ENCODE data around the gene CCNT2.
"Not testable (repeated sequence)": the region's sequence is repeated elsewhere in the genome, so short reads cannot be mapped to it uniquely, and the experiment has no call there.

CCNT2 gene

DNA sequence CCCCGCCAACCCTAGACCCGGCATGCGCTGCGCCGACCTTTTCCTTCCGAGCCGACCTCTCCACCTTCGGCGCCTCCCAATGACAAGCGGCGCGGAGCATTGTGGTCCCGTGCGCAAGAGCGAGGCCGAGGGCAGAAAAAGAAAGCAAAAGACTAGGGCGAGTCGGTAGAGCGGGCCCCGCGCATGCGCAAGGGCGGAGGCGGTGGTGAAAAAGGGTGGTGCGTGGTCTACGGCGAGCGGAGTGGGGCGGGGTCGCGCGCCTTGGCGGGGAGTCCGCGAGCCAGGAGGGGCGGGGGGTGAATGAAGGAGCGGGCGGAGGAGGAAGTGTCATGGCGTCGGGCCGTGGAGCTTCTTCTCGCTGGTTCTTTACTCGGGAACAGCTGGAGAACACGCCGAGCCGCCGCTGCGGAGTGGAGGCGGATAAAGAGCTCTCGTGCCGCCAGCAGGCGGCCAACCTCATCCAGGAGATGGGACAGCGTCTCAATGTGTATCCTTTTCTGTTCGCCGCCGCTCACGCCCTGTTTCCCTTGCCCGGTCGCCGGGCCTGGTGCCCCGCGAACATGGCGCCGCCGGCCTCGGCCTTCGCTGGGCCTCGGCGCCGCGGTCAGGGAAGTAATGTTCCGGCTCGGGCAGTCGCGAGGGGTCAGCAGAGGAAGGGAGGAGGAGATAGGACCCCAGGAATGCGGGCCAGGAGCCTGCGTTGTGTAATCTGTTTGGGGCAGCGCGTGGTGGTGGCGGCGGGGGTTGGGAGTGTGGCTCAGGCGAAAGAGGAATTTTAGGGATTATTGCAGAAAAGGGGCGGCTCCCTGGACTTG, at the start of gene CCNT2:
TSS of gene CCNT2 (plus strand) at position 297 of the 815 bp plus-strand sequence. CDS start at position 330, 33 bp downstream.
- DNase-seq (ENCODE audit: low read depth), result peak; percentile 99

DNA sequence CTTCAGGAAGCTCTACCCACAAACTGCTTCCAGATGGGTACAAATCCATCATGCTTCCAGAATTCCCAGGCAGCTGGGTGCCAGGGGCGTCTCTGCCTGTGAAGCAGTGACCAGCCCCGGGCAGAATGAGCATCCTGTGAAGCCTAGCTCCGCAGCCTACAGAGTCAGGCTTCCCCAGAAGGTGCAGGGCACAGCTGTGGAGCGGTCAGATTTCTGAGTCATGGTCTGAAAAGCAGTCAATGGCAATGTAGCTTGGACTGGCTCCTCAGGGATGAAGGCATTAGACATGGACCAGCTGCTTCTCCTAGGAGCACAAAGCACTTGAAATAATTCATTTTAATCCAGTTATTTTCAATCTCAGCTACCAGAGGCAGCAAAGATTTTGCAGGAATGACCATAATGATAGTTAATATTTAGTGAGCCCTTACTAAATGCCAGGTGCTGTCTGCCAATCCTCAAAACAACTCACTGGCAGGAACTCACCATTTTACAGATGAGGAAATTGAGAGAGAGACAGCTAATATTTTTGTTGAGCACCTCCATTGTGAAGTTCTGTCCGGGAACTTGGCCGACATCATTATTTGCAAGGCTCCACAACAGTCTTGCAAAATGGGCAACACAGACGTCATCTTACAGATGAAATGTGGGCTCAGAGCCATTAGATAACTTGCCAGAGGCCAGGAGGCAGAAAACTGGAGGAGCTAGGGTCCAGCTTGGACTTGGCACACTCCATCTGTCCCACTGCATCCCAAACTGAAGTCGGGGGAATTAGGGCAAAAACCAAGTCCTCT, 48.5 kb upstream of the CCNT2 start:
- DNase-seq (ENCODE audit: low read depth), result no peak

GRCh38 chr2:134873152-134873551, 45.5 kb upstream of the CCNT2 start:
- DNase-seq (ENCODE audit: low read depth), result no peak

DNA sequence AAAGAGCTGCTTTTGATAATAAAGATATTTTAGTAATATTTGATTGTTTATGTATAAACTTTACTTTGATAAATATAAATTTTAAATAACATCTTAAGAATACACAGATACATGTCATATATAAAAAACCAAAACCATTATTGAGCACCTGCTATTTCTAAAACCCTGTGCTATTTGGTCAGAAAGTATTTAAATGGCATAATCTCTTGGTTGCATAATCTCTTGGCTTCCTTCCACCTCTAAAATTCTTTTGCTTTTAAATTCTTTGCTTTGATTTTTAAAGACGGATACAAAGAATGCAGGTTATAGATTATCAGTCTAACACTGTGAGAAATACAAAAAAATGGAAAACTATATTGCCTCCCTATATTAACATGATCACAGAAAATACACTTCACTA, 43.3 kb upstream of the CCNT2 start:
- no peak for DNase-seq (ENCODE audit: low read depth)

DNA sequence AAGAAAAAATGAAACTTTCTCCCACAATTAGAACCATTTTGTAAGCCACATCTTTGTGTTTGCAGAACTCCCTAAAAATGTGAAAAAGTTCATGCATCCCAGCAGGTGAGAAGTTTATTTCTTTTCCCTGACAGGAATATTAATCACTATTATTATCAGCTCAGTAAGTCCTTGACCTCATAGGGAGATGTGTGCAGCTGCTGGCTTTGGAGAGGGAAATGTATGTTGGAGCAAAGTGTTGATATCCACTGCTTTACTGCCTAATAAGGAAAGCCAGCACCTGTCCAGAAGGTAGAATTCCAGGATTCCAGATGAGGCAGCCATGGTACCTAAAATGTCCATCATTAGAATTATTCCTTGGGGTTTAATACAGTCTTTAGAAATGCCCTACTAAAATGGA, 35.8 kb upstream of the CCNT2 start:
- DNase-seq (ENCODE audit: low read depth), result no peak

- DNase-seq (ENCODE audit: low read depth), result no peak
Measured at GRCh38 chr2:134883552-134884293, 34.9 kb upstream of the CCNT2 start.

GRCh38 chr2:134884435-134884834, 34.2 kb upstream of the CCNT2 start:
- DNase-seq (ENCODE audit: low read depth), result no peak

DNA sequence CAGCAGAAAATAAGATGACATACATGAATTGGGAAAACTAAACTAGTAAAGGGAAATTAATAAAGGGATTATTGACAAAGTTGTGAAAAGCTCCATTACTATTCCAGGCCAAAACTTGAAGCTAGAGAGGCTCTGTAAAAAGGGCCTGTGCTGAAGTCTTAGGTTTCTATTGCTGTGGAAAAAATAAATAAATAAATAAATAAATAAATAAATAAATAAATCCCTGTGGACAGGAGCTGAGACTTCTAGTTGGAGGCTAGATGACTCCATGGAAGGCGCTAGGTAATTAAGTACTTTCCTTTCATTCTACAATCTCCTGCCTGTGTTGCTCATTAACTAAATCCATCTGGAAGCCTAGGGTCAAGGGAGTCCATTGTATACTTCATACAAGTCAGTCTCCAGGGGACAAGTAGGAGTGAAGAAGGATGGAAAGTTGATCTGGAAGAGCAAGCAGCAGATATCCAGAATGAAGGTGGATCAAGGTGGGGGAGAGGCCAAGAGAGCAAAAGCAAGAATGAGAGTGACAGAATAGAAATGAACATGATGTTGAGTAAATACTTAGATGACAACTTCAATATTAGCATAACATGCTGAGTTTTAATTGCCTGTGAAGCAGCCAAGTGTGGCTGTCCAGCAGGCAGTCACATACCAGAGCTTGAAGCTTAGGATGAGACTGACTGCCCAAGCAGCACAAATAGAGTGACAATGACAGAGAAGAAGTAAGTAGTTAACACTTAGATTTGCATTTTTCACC, 26.2 kb upstream of the CCNT2 start:
- no peak for DNase-seq (ENCODE audit: low read depth)

DNA sequence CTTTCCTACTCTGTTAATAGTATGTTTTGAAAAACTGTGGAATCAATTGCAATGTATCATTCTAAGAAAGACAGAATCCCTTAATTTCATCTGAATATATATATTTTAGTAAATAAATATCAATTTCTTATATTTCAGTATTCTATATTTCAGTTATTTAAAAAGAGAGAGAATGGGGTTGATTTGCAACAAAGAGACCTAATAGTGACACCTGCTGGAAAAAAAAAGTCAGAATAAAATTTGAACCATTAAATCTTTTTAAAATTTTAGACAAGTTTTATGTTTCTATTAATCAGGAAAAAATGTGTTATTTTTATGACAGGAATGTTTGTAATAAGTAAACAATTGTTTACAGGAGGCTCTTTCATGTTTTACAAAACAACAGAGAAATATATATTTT, 20.7 kb upstream of the CCNT2 start:
- DNase-seq (ENCODE audit: low read depth), result no peak

- DNase-seq (ENCODE audit: low read depth), result no peak
Measured at GRCh38 chr2:134899204-134899603, 19.4 kb upstream of the CCNT2 start.

DNA sequence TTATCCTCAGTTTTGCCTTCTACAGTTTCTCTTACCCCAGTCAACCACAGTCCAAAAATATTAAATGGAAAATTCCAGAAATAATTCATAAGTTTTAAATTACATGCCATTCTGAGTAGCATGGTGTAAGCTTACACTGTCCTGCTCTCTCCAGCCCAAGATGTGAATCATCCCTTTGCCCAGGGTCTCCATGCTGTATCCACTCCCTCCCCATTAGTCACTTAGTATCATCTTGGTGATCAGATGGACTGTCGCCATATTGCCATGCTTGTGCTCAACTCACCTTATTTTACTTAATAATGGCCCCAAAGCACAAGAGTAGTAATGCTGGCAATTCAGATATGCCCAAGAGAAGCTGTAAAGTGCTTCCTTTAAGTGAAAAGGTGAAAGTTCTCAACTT, 18.5 kb upstream of the CCNT2 start:
- no peak for DNase-seq (ENCODE audit: low read depth)

- DNase-seq (ENCODE audit: low read depth), result not testable (repeated sequence)
Measured at GRCh38 chr2:134903701-134904100, 14.9 kb upstream of the CCNT2 start.

DNA sequence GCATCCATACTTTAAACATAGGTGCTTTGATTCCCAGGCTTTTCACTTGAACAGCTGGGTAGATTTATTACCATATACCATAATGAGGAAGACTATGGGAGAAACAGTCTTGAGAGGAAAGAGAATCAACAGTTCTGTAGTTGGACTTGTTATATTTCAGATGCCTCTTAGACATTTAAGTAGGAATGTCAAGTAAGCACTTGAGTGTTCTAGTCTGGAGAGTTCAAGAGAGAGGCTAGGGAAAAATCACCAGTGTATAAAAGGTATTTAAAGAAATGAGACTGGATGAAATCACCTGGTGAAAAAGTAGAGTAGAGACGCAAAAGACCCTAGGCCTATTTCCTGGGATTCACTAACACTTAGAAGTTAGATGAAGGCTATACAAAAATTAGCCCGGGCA, 13.5 kb upstream of the CCNT2 start:
- no peak for DNase-seq (ENCODE audit: low read depth)

- no peak for DNase-seq (ENCODE audit: low read depth)
Measured at GRCh38 chr2:134906726-134907125, 11.9 kb upstream of the CCNT2 start.

DNA sequence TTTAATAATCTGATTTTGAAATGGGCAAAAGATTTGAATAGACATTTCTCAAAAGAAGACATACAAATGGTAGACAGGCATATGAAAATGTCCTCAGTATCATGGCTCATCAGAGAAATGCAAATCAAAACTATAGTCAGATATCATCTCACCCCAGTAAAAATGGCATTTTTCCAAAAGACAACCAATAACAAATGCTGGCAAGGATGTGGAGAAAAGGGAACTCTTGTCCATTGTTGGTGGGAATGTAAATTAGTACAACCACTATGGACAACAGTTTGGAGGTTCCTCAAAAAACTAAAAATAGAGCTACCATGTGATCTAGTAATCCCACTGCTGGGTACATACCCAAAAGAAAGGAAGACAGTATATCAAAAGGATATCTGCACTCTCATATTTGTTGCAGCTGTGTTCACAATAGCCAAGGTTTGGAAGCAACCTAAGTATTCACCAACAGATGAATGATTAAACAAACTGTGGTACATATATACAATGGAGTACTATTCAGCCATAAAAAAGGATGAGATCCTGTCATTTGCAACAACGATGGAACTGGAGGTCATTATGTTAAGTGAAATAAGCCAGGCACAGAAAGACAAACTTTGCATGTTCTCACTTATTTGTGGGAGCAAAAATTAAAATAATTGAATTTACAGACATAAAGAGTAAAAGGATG, 11.0 kb upstream of the CCNT2 start:
- DNase-seq (ENCODE audit: low read depth), result not testable (repeated sequence)

DNA sequence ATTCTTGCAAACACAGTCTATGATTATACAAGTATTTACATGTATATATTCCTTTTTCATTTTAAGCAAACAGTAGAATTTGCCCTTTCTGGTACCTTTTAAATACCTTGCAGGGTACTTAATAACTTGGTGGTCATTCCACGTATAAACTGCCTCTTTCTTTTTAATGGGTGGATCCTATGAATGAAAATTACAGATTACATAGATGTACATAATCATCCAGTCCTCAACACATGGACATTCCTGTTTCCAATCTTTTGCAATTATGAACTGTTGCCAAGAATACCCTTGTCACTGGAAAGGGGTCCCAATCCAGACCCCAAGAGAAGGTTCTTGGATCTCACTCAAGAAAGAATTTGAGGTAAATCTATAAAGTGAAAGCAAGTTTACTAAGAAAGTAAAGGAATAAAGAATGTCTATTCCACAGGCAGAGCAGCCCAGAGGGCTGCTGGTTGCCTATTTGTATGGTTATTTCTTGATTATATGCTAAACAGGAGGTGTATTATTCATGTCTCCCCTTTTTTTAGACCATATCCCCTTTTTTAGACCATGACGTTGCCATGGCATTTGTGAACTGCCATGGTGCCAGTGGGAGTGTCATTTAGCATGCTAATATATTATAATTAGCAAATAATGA, 7.7 kb upstream of the CCNT2 start:
- DNase-seq (ENCODE audit: low read depth), result no peak

DNA sequence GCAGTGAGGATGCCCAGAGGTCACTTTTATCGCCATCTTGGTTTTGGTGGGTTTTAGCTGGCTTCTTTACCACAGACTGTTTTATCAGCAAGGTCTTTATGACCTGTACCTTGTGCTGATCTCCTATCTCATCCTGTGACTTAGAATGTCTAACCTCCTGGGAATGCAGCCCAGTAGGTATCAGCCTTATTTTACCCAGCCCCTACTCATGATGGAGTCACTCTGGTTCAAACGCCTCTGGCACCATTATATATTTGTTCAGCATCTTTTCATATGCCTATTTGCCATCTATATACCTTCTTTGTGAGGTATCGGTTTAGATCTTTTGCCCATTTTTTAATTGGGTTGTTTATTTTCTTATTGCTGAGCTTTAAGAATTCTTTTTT, 7.2 kb upstream of the CCNT2 start:
- DNase-seq (ENCODE audit: low read depth), result no peak

GRCh38 chr2:134912361-134912760, 6.3 kb upstream of the CCNT2 start:
- no peak for DNase-seq (ENCODE audit: low read depth)

GRCh38 chr2:134917360-134917865, 1.2 kb upstream of the CCNT2 start:
- DNase-seq (ENCODE audit: low read depth), result no peak

GRCh38 chr2:134917888-134918525, 615 bp upstream of the CCNT2 start:
- DNase-seq (ENCODE audit: low read depth), result peak; percentile 70
